Activated CD8-positive, alpha-beta memory T cell treated with anti-CD3 and anti-CD28 coated beads for 36 hours (primary cell): ENCODE measurements around the gene ENOSF1. TPM values are rescaled to one million over a fixed set of nuclear protein-coding genes. Genes with fewer than 3 reads are reported as not detected.
"Not testable (repeated sequence)": the region's sequence is repeated elsewhere in the genome, so short reads cannot be mapped to it uniquely, and the experiment has no call there.

Experiments
- CTCF ChIA-PET: fragments of 350-600 bp; sonication (Branson Sonifier 250); formaldehyde crosslinking; loops from one replicate; lab custom pipeline; 2021; ENCODE audit warnings: antibody characterized with exemption; lab: Charles Lee
- POLR2A ChIA-PET: fragments of 350-600 bp; sonication (Branson Sonifier 250); formaldehyde crosslinking; loops from one replicate; lab custom pipeline; 2021; ENCODE audit warnings: antibody characterized with exemption; lab: Charles Lee
- total RNA-seq, 2 experiments: library from RNA; stranded (reverse); gene quantifications; one replicate each; pipeline ENCODE4 v1.2.3, GENCODE V29; 2021

Gene ENOSF1, protein sequence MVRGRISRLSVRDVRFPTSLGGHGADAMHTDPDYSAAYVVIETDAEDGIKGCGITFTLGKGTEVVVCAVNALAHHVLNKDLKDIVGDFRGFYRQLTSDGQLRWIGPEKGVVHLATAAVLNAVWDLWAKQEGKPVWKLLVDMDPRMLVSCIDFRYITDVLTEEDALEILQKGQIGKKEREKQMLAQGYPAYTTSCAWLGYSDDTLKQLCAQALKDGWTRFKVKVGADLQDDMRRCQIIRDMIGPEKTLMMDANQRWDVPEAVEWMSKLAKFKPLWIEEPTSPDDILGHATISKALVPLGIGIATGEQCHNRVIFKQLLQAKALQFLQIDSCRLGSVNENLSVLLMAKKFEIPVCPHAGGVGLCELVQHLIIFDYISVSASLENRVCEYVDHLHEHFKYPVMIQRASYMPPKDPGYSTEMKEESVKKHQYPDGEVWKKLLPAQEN
- 10 to 100 TPM; 74.0 to 75.2 TPM for total RNA-seq

DNA sequence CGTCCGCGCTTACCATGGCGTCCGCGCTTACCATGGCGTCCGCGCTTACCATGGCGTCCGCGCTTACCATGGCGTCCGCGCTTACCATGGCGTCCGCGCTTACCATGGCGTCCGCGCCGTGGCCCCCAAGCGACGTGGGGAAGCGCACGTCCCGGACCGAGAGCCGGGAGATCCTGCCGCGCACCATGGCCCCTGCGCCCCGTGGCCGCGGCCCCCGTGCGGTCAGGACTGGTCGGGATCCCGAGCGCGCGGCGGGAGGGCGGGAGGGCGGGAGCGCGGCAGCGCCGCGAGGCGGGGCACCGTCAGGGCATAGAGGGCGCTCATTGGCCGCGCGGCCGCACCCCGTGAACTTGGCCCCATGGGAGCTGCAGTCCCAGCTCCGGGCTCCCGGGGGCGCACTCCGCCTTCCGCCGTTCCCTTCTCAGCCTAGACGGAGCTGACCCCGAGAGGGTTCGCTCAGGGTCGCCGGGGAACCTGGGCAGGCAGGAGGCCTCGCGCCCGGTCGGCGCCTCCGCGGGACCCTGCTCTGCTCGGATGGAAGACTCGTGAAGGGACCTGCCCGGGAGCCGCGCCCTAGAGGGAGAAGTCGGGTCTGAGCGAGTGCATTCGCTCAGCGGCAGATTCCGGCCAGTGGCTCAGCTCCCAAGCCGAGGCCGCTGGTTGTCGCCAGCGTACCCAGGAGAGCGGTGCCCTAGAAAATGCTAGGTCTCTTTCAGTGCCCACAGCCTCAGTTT, at the start of gene ENOSF1:
ENOSF1 (minus strand) TSS at position 230 of the 734 bp plus-strand sequence; CDS start at position 187, 43 bp downstream.
- POLR2A ChIA-PET: interaction anchor here (0.6 to 1.3 kb wide), 4 partner anchors 31 to 100 kb away, joined by 3 to 4 read pairs (median 4); no protein-coding TSS in a partner anchor
- CTCF ChIA-PET: interaction anchor here (0.6 to 1.6 kb wide), 13 partner anchors 9 to 128 kb away, joined by 3 to 7 read pairs (median 3); no protein-coding TSS in a partner anchor

DNA sequence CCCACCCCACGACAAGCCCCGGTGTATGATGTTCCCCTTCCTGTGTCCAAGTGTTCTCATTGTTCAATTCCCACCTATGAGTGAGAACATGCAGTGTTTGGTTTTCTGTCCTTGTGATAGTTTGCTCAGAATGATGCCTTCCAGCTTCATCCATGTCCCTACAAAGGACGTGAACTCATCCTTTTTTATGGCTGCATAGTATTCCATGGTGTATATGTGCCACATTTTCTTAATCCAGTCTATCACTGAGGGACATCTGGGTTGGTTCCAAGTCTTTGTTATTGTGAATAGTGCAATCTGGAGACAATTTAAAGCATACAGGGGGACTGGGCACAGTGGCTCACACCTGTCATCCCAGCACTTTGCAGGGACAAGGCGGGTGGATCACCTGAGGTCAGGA, 47.4 kb upstream of the ENOSF1 start:
- CTCF ChIA-PET: not testable (repeated sequence)

DNA sequence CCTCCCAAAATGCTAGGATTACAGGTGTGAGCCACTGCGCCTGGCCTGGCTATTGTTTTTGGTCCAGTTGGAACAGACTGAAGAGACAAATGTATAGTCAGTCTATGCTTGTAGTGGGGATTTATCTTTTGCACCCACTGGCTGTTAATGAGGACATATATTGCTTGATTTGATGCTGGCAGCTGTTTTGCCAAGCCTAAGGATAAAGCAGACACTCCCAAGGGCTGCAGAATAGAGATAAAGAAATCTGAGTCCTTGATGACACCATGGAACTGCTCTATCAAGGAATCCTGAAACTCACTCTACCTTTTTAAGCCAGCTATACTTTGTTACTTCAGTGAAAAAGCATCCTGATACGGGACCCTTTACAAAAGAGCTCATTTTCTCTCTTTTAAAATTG, 43.1 kb upstream of the ENOSF1 start:
- ChIA-PET CTCF (interaction anchor here (1.3 kb wide), 1 partner anchor 75 kb away, joined by 3 read pairs; no protein-coding TSS in a partner anchor), POLR2A (interaction anchor here (0.5 kb wide), 1 partner anchor 30 kb away, joined by 4 read pairs; no protein-coding TSS in a partner anchor)

More for the DNA sequence above, 47.4 kb upstream of the ENOSF1 start:
- POLR2A ChIA-PET: not testable (repeated sequence)

DNA sequence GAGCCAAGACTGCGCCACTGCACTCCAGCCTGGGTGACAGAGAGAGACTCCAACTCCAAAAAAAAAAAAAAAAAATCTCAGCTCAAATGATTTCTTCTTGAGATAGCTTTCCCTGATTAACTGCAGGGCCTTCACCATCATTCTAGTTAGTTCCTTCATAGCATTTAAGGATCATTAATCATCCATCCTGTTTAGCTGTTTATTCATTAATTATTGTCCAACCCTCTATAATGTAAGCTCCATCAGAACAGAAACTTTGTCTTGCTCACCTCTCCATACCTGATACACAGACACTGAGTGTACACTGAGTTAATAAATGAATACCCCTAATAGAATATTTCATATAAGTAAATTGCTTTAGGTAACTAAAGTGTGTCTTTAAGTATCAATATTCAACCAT, 42.2 kb upstream of the ENOSF1 start:
- CTCF ChIA-PET: interaction anchor here (1.2 to 1.3 kb wide), 2 partner anchors 76 kb away, joined by 3 read pairs; no protein-coding TSS in a partner anchor
- POLR2A ChIA-PET: interaction anchor here (0.7 kb wide), 1 partner anchor 41 kb away, joined by 5 read pairs; no protein-coding TSS in a partner anchor

DNA sequence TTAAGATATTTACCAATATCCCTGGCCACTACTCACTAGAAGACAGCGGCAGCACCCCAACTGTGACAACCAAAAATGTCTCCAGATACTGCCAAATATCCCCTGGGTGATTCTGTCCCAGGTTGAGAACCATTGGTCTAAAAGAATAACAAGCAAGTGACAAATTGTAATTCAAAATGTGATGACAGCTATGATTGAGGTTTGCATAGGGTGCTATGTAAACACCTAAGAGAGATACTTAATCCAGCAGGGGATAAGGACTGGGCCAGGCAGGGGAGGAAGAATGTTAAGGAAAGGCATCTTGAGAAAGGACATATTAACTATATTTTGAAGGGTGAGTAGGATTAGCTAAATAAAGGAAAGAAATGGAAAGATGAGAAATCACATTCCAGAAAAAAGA, 38.0 kb upstream of the ENOSF1 start:
- POLR2A ChIA-PET: no interaction called here
- CTCF ChIA-PET: no interaction called here

DNA sequence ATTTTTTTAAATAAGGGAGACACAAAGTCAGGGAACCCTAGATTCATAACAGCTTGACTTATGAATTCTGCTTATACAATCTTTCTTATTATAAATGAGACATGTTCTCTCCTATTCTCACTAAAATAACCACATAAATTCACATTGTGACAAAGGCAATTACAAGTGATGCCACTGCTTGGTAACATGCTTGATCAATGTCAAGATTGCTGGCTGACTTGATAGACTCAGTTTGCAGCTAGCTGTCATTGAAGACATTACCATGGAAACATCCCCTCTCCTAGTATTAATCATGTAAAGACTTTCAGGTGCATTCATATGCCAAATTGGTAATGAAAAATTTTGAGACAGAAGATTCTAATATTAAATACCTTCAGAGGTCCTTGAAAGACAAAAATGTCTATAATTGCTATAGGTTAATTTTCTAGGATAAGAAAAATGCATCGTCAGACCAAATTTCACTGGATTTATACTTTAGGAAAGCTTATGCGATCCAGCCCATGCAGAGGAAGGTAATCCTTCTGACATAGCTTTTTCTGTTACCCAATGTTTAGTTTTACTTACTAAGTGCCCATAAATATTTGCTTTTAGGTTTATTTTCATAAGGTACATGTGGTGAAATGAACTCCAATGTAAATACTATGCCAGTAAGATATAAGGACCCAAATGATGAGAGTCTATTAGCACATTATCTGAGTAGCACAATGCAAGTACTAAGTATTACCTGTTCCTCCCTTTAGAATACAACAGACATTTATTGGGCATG, 32.6 kb upstream of the ENOSF1 start:
- ChIA-PET POLR2A (no interaction called here), CTCF (interaction anchor here (1.0 to 1.4 kb wide), 2 partner anchors 68 to 86 kb away, joined by 3 to 4 read pairs; no protein-coding TSS in a partner anchor)

DNA sequence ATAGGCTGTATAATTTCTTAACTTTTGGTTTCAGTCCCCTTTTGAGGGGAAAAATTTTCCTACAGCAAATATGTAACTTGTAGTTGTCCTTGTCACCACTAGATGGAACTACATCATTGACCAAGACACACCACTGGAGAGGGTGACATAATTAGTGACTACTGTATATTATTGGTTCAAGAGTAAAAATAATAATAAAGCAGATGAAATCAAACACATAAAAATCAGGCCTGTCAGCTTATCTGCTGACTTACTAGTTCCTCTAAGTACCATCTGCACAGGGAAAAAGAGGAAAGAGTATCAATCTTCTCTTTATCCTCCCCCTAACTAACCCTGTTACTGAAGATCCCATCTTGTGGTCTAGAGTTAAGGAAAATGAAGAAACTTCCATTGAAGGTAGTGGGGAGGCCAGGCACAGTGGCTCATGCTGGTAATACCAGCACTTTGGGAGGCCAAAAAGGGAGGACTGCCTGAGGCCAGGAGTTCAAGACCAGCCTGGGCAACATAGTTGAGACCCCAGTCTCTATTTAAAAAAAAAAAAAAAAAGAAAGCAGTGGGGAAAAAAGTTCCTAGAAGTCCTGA, 29.6 kb upstream of the ENOSF1 start:
- CTCF ChIA-PET: interaction anchor here (0.6 to 4.6 kb wide), 6 partner anchors 87 to 1008 kb away, joined by 3 to 31 read pairs (median 6); no protein-coding TSS in a partner anchor
- POLR2A ChIA-PET: no interaction called here

DNA sequence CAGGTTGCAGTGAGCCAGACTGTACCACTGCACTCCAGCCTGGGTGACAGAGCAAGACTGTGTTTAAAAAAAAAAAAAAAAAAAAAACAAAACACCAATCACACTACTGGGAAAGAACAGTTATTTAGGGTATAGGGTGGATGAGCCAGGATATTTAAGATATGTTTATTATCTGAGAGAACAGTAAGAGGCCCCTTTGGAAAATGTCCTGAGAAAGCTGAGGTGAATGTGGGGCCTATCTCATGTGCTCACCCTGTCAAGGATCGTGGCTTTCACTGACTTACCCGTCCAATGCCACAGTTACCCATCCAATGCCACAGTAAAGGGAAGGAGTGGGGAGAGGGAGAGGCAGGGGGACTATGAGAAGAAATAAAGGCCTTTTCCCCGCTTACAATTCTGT, 19.9 kb upstream of the ENOSF1 start:
- POLR2A ChIA-PET: no interaction called here
- CTCF ChIA-PET: interaction anchor here (0.7 kb wide), 2 partner anchors 105 to 107 kb away, joined by 3 read pairs; no protein-coding TSS in a partner anchor

DNA sequence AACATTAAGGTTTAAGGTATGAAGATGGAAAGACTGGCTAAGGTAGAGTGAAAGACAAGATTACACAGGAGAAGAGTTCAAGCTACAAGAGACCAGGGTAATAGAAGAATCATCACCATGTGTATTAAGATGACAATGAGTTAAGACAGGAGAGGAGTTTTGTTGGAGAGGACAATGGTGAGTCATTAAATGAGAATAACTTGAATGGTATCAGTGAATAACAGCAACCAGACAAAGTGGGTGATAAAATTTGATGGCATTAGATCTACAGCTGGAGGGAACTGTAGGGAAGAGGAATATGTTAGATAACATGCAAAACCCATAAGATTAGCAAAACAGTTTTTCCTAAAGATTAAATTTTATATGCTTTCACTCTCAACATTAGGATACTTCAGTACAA, 18.8 kb upstream of the ENOSF1 start:
- CTCF ChIA-PET: no interaction called here
- POLR2A ChIA-PET: no interaction called here

DNA sequence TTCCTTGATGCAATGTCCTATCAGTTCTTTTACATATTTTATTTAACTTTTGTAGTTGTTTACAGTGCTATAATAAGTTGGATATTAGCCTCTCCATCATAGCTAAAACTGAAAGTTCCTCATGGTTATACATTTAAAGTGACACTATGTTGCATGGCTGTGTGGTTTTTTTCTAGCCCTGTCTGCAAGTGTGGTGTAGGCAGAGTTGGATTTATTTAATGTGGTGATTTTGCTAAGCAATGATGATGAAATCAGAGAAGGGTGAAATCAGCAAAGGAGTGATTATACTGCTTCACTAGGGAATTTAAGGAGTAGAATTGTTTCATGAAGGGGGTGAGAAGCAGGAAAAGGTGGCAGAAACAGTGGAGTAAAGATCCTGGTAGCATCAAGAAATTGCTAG, 18.3 kb upstream of the ENOSF1 start:
- CTCF ChIA-PET: no interaction called here
- POLR2A ChIA-PET: no interaction called here

DNA sequence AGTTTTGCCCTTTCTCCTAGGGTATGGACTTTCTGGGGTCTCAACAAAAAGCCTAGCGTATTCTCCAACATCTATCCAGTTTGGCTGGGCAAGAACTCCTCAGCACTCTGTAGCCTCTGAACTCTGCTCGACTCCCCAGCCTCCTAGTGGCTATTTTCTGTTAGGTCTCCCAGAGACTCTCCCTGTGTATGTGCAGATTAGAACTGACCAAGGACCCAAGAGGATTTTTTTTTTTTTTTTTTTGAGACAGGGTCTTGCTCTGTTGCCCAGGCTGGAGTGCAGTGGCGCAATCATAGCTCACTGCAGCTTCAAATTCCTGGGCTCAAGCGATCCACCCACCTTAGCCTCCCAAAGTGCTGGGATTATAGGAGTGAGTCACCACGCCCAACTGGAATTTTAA, 17.7 kb upstream of the ENOSF1 start:
- POLR2A ChIA-PET: not testable (repeated sequence)
- CTCF ChIA-PET: interaction anchor here (1.4 kb wide), 1 partner anchor 71 kb away, joined by 3 read pairs; no protein-coding TSS in a partner anchor

DNA sequence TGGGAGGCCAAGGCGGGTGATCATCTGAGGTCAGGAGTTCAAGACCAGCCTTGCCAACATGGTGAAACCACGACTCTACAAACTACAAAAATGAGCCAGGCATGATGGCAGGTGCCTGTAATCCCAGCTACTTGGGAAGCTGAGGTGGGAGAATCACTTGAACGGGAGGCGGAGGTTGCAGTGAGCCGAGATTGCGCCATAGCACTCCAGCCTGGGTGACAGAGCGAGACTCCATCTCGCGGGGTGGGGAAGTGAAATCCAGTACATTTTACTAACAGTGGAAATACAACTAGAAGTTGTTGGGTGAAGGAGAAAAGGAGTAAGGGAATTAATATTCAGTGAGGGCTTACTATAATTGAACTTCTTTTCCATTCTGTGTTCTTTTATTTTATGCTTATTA, 13.2 kb upstream of the ENOSF1 start:
- ChIA-PET POLR2A (no interaction called here), CTCF (no interaction called here)

DNA sequence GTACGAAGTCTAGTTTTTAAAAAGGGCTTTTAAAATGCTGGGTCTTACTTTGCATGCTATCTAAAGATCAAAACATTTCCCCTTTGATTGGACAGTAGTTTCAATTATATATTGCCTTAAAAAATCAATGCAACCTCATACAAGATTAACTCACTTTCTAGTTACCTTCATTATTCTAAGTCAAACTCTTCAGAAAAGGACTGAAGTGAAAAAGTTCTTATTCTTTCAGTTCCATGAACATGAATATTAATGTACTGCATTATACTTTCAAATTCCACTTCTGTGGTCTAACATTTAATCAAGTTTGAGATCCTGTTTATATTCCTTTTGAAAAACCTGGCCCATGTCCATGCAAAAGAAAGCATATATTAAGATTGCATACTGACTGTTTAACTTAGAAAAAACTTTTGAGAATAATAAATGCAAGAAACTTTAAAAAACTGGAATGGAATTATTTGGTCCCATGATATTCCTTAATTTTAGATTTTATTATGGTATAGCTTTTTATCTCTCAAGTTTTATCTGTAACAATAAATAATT, 11.2 kb upstream of the ENOSF1 start:
- ChIA-PET CTCF (no interaction called here), POLR2A (no interaction called here)

DNA sequence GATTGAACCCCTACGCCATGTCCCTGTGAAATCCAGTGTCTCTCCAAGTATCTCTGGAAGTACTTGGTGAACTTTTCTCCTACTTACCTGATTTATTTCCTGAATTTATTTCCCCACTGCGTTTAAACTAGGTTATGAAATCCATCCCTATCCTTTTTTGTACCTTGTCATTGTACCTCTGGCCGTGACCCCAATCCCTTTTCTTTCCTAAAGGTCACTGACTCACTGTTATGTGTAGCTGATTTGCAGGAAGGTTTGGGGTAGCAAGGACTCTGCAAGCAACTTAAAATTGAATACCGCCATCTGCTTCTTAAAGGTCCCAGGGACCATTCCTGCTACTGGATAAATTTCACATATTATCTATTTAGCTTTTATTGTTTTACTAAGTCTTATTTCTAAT, 4.6 kb upstream of the ENOSF1 start:
- CTCF ChIA-PET: interaction anchor here (2.3 kb wide), 1 partner anchor 73 kb away, joined by 5 read pairs; no protein-coding TSS in a partner anchor
- POLR2A ChIA-PET: no interaction called here

DNA sequence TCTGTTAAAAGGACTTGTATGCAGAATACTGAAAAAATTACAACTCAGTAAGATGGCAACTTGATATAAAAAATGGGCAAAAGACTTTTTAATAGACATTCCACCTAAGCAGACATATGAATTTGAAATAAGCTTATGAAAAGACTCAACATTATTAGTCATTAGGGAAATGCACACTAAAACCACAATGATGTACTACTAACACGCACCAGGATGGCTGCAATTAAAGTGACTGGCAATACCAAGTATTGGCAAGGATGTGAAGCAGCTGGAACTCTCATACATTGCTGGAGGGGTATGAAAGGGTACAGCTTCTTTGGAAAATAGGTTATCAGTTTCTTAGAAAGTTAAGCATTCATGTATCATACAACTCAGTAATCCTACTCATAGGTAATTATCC, 3.2 kb upstream of the ENOSF1 start:
- ChIA-PET CTCF (interaction anchor here (0.7 to 2.3 kb wide), 4 partner anchors 71 to 117 kb away, joined by 3 to 5 read pairs (median 4); no protein-coding TSS in a partner anchor), POLR2A (interaction anchor here (0.5 kb wide), 1 partner anchor 42 kb away, joined by 5 read pairs; no protein-coding TSS in a partner anchor)

DNA sequence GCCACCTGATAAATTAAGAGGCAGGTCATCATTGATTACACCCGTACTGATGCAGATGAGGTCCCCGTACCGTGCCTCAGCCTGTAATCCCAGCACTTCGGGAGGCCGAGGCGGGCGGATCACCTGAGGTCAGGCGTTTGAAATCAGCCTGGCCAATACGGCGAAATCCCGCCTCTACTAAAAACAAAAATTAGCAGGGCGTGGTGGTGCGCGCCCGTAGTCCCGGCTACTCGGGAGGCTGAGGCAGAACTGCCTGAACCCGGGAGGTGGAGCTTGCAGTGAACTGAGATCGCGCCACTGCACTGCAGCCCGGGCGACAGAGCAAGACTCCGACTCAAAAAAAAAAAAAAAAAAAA, 683 bp upstream of the ENOSF1 start:
- ChIA-PET CTCF (interaction anchor here (0.8 to 1.6 kb wide), 11 partner anchors 10 to 128 kb away, joined by 3 to 7 read pairs (median 4); no protein-coding TSS in a partner anchor), POLR2A (interaction anchor here (1.0 to 1.3 kb wide), 2 partner anchors 32 to 100 kb away, joined by 4 read pairs; no protein-coding TSS in a partner anchor)

DNA sequence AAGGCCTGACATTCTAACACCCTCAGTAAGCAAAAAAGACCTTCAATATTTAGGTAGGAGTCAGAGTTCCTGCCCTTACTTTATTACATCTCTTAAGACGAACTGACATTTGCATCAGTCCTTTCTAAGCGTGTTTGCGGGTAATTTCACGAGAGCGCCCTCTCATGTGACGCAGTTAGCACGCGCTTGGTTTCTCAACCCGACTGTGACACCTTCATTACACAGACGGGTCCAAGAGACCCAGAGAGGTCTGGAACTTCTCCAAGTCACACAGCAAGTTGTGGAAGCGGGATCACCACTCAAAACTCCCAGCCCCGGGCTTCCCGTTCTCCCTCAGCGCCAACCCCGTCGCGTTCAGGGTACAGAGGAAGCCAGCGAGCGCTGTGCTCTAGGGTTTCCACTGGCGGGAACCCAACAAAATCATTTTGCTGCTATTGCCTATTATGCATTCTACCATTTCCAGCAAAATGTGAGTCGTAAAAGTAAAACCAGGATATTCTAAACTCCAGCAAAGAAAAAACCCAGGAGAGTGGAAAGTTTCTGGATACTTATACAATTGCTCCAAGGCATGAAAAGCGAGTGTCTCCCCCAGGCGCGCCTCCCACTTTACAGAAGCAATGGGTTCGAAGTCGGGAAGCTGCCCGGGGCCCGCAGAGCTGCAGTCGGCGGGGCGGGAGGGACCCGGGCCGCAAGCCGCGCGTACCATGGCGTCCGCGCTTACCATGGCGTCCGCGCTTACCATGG, 601 bp downstream of the ENOSF1 start:
- ChIA-PET CTCF (interaction anchor here (0.6 to 1.6 kb wide), 10 partner anchors 9 to 128 kb away, joined by 3 to 7 read pairs (median 3); no protein-coding TSS in a partner anchor), POLR2A (interaction anchor here (0.6 to 1.3 kb wide), 4 partner anchors 31 to 101 kb away, joined by 3 to 4 read pairs (median 4); no protein-coding TSS in a partner anchor)
